Measurements from ENCODE around the gene NNMT. TPM values are rescaled to one million over a fixed set of nuclear protein-coding genes. Genes with fewer than 3 reads are reported as not detected.

Gene NNMT
- total and polyA plus RNA-seq, 9 of the 15 experiments (the other 6 are each of a cell fraction or from before 2014, with no cell fraction given), result 6.1 to 15.0 (median 11.2) TPM

- TF ChIP-seq PKNOX1 (IDR thresholded peaks at IDR 0.05) (0 out of 2 replicates have a peak, but pooled peaks have one; percentile 19), ERF (CRISPR knock-in tag; IDR thresholded peaks at IDR 0.05) (no peak), VEZF1 (CRISPR knock-in tag; IDR thresholded peaks at IDR 0.05) (no peak), MXI1 (IDR thresholded peaks at IDR 0.05; ENCODE audit: low read depth, low read length) (no peak), FOXJ2 (tag; IDR thresholded peaks at IDR 0.05) (no peak), ETV5 (CRISPR knock-in tag; IDR thresholded peaks at IDR 0.05; ENCODE audit: low read depth) (no peak), ZNF184 (CRISPR knock-in tag; IDR thresholded peaks at IDR 0.05) (no peak), THRA (IDR thresholded peaks at IDR 0.05) (no peak), CHD1 (IDR thresholded peaks at IDR 0.05; ENCODE audit: low read length) (no peak), HNRNPLL (IDR thresholded peaks at IDR 0.05; ENCODE audit: low read depth, low read length, poor library complexity, severe bottlenecking) (no peak), MTF1 (CRISPR knock-in tag; IDR thresholded peaks at IDR 0.05; ENCODE audit: borderline replicate concordance) (no peak), PRDM10 (IDR thresholded peaks at IDR 0.05; ENCODE audit: partially characterized antibody) (peak; percentile 55)
- TF ChIP-seq, protein P1, sequence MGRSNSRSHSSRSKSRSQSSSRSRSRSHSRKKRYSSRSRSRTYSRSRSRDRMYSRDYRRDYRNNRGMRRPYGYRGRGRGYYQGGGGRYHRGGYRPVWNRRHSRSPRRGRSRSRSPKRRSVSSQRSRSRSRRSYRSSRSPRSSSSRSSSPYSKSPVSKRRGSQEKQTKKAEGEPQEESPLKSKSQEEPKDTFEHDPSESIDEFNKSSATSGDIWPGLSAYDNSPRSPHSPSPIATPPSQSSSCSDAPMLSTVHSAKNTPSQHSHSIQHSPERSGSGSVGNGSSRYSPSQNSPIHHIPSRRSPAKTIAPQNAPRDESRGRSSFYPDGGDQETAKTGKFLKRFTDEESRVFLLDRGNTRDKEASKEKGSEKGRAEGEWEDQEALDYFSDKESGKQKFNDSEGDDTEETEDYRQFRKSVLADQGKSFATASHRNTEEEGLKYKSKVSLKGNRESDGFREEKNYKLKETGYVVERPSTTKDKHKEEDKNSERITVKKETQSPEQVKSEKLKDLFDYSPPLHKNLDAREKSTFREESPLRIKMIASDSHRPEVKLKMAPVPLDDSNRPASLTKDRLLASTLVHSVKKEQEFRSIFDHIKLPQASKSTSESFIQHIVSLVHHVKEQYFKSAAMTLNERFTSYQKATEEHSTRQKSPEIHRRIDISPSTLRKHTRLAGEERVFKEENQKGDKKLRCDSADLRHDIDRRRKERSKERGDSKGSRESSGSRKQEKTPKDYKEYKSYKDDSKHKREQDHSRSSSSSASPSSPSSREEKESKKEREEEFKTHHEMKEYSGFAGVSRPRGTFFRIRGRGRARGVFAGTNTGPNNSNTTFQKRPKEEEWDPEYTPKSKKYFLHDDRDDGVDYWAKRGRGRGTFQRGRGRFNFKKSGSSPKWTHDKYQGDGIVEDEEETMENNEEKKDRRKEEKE (IDR thresholded peaks at IDR 0.05; ENCODE audit: borderline replicate concordance in 1 of 2, control insufficient read depth in 1 of 2, low read depth in 2 of 2, low read length in 1 of 2), result no peak
Observed at GRCh38 chr11:114250993-114251814, 45.0 kb upstream of the NNMT start (continued).

Measured in K562 (cell line).